ENCODE data around the gene CSTPP1.

Gene CSTPP1

DNA sequence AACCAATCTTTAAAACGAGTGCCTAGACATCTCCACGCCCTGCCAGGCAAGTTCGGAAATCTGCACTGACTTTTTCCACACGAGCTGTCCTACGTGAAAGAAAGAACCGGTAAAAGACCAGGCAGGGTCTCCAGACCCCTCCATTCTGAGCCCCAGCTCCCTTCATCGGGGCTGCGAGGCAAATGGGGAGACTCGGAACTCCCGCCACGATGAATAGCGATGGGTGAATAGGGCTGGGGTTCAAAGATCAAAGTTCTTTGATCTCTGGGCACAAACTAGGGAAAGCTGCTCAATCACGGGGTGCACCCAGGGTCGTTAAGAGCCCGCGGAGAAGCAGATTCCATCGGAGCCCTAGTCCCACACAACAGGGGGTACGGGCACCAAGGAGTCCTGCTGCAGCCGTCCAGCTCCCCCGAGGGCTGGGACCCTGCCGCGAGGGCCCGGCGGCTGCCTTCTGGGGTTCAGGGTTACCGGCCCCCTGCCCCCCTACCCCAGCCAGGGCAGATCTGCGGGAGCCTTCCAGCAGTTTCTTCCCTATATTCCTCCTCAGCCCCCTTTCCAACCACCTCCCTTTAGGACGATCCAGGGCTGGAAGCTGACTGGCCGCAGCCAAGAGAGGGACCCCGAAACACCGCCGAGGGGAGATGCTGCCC lies 19.3 kb upstream of the CSTPP1 start:
- TF ChIP-seq TAF1 (IDR thresholded peaks at IDR 0.05; ENCODE audit: borderline replicate concordance, insufficient read depth, low read length), result 0 out of 2 replicates have a peak, but pooled peaks have one; percentile 2
- no peak for TF ChIP-seq SIN3A (IDR thresholded peaks at IDR 0.05; ENCODE audit: borderline replicate concordance, insufficient read depth, low read length)

DNA sequence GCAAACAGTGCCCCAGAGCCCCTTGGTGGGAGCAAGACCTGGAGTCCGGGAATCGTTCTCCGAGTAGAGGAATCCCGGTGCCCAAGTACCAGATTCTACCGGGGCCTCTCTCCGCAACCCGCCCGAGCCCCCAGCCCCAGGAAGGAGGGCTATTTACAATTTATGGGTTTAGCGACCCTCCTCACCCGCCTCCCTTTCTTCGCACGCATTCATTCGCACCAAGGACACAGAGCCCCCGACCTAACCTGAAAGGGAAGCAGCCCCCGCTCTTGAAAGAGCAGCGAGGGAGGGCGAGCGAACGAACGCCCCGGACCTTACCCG lies 18.8 kb upstream of the CSTPP1 start:
- TF ChIP-seq SIN3A (IDR thresholded peaks at IDR 0.05; ENCODE audit: borderline replicate concordance, insufficient read depth, low read length) (no peak; the same call in 1 of the 2 replicates), FOXP2 (optimal IDR thresholded peaks at IDR 0.05; ENCODE audit: borderline replicate concordance, extremely low read depth, extremely low read length, insufficient read depth) (no peak), TAF1 (IDR thresholded peaks at IDR 0.05; ENCODE audit: borderline replicate concordance, insufficient read depth, low read length) (no peak), POLR2AphosphoS5 (IDR thresholded peaks at IDR 0.05; ENCODE audit: low read depth, low read length) (no peak)
- TF ChIP-seq, protein P1, sequence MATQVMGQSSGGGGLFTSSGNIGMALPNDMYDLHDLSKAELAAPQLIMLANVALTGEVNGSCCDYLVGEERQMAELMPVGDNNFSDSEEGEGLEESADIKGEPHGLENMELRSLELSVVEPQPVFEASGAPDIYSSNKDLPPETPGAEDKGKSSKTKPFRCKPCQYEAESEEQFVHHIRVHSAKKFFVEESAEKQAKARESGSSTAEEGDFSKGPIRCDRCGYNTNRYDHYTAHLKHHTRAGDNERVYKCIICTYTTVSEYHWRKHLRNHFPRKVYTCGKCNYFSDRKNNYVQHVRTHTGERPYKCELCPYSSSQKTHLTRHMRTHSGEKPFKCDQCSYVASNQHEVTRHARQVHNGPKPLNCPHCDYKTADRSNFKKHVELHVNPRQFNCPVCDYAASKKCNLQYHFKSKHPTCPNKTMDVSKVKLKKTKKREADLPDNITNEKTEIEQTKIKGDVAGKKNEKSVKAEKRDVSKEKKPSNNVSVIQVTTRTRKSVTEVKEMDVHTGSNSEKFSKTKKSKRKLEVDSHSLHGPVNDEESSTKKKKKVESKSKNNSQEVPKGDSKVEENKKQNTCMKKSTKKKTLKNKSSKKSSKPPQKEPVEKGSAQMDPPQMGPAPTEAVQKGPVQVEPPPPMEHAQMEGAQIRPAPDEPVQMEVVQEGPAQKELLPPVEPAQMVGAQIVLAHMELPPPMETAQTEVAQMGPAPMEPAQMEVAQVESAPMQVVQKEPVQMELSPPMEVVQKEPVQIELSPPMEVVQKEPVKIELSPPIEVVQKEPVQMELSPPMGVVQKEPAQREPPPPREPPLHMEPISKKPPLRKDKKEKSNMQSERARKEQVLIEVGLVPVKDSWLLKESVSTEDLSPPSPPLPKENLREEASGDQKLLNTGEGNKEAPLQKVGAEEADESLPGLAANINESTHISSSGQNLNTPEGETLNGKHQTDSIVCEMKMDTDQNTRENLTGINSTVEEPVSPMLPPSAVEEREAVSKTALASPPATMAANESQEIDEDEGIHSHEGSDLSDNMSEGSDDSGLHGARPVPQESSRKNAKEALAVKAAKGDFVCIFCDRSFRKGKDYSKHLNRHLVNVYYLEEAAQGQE (IDR thresholded peaks at IDR 0.05; ENCODE audit: insufficient read depth in 1 of 2, low read depth in 2 of 2, low read length in 2 of 2), result no peak

DNA sequence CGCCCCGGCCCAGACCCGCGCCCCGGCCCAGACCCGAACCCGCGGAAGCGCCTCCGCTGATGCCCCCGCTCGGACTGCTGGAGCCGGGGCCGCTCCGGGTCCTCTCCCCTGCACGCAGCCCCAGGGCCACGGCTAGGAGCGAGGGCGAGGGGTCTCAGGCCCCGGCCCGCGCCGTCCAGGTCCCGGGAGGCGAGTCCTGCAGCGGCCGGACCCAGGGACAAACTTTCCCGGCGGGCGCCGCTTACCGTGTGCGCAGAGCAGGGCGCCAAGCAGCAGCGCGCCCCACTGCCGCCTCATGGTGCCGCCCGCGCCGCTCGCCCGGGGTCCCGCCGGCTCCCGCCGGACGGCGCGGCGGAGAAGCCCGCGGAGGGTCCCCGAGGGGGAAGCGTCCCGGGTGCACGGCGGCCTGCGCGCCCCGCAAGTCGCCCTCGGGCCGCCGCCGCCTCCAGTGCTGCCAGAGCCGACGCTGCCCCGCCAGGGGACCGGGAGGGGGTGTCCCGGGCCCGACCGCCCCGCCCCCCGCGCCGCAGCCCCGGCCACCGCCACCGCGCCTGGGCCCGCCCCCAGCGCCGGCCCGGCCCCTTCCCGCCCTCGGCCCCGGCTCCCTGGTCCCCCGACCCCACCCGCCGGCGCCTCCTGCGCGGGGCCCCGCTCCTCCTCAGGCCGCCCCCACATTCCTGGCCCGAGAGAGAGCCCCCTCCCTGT lies 18.3 kb upstream of the CSTPP1 start, which contains the start of gene LRP4:
Gene LRP4, minus strand, starts transcription at position 468 of the 705 bp plus-strand sequence. Its CDS starts 171 bp downstream, at position 297.
- no peak for TF ChIP-seq TAF1 (IDR thresholded peaks at IDR 0.05; ENCODE audit: borderline replicate concordance, insufficient read depth, low read length)
- TF ChIP-seq, protein P1 (IDR thresholded peaks at IDR 0.05; ENCODE audit: insufficient read depth in 1 of 2, low read depth in 2 of 2, low read length in 2 of 2), result no peak
- TF ChIP-seq SIN3A (IDR thresholded peaks at IDR 0.05; ENCODE audit: borderline replicate concordance, insufficient read depth, low read length), result no peak
- no peak for TF ChIP-seq POLR2AphosphoS5 (IDR thresholded peaks at IDR 0.05; ENCODE audit: low read depth, low read length)
- no peak for TF ChIP-seq FOXP2 (optimal IDR thresholded peaks at IDR 0.05; ENCODE audit: borderline replicate concordance, extremely low read depth, extremely low read length, insufficient read depth)

DNA sequence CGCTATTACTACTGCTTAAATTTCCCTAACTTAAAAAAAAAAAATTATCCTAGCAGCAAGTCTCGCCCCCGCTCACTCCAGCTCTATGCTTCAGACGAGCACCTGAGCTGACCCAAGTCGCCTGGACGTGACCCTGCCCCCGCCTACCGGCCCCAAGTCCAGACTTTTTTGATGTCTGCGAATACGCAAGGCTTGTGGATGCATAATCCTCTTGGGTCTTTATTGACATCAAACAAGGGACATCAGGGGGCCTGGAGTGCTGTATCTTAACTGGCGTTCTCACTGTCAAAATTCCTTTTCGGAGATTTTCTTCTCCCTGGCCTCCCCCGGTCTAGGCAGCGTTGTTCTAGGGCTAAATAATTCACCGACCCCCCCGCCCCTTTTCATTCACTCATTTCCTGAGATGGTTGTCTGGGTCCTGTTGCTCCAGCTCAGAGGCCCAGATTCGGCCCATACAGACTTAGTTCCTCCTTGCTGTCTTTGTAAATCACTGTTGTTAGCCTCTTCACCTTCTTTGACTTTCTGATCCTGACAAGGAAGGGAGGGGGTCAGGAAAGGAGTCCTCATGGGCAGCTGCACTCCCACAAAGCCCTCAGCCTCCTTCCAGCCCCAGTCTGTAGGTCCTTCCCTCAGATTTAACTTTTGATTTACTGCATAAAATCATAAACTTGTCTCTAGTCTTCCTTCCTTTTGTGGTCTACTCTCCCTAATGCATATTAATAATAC lies 17.6 kb upstream of the CSTPP1 start:
- TF ChIP-seq SIN3A (IDR thresholded peaks at IDR 0.05; ENCODE audit: borderline replicate concordance, insufficient read depth, low read length) (no peak), TAF1 (IDR thresholded peaks at IDR 0.05; ENCODE audit: borderline replicate concordance, insufficient read depth, low read length) (no peak), FOXP2 (optimal IDR thresholded peaks at IDR 0.05; ENCODE audit: borderline replicate concordance, extremely low read depth, extremely low read length, insufficient read depth) (no peak), POLR2AphosphoS5 (IDR thresholded peaks at IDR 0.05; ENCODE audit: low read depth, low read length) (no peak)
- TF ChIP-seq, protein P1 (IDR thresholded peaks at IDR 0.05; ENCODE audit: insufficient read depth in 1 of 2, low read depth in 2 of 2, low read length in 2 of 2), result no peak

DNA sequence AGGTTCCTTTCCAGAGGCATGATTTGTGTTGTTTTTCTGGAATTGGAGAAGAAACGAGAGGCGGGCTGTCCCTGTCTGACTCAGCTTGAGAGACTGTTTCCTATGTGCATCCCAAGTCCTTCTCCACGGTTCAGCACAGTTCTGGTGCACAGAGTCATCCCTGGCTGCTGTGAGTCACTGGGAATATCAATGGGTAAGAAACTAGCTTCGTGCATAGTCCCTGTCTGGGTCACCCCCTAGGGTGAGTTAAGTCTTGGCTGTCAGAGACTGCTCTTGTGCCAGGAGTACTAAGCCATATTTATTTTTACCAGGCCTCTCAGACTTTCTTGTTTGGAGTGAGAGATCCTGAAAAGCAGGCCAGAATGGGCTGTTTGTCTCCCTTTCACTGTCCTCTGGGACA lies 15.8 kb upstream of the CSTPP1 start:
- no peak for TF ChIP-seq TAF1 (IDR thresholded peaks at IDR 0.05; ENCODE audit: borderline replicate concordance, insufficient read depth, low read length)
- TF ChIP-seq FOXP2 (optimal IDR thresholded peaks at IDR 0.05; ENCODE audit: borderline replicate concordance, extremely low read depth, extremely low read length, insufficient read depth), result peak; percentile 17
- TF ChIP-seq, protein P1 (IDR thresholded peaks at IDR 0.05; ENCODE audit: insufficient read depth in 1 of 2, low read depth in 2 of 2, low read length in 2 of 2), result no peak
- TF ChIP-seq POLR2AphosphoS5 (IDR thresholded peaks at IDR 0.05; ENCODE audit: low read depth, low read length), result no peak
- TF ChIP-seq SIN3A (IDR thresholded peaks at IDR 0.05; ENCODE audit: borderline replicate concordance, insufficient read depth, low read length), result no peak

Measured in PFSK-1 (cell line).